C4-2B (cell line): ENCODE data around the gene TPMT.

Experiments used
- CTCF ChIP-seq: fragments of 450-650 bp; conservative IDR thresholded peaks from 2 replicates; pipeline ENCODE4 v1.5.1; 2017; ENCODE audit warnings: mild to moderate bottlenecking
- ZFX ChIP-seq: fragments of 450-650 bp; IDR thresholded peaks from 2 replicates; pipeline ENCODE4 v1.6.1; 2017

DNA sequence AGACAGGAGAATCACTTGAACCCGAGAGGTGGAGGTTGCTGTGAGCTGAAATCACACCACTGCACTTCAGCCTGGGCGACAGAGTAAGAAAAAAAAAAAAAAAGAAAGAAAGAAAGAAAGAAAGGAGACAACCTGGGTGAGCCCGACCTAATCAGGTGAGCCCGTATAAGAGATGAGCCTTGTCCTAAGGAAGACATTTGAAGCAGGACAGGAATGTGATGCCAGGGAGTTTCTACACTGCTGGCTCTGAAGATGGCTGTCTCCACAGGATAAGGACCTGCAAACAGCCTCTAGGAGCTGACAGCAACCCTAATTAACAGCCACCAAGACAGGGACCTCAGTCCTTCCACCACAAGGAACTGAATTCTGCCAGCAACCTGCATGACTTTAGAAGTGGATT lies 74.3 kb downstream of the TPMT start:
- TF ChIP-seq CTCF (no peak), ZFX (no peak)
